AG09319 (cell line): Measurements from ENCODE around the gene MARCHF3.

Source experiments
- DNase-seq: peaks from one replicate; pipeline ENCODE4 v3.0.0-alpha.2; 2010; ENCODE audit warnings: low read depth; ENCODE audit errors: extremely low read depth
- CTCF ChIP-seq: IDR thresholded peaks from 2 replicates; pipeline ENCODE4 v1.5.1; 2011; ENCODE audit warnings: low read depth, mild to moderate bottlenecking, inconsistent platforms, low read length, moderate library complexity

MARCHF3 gene

GRCh38 chr5:127042593-127042992 is 12.2 kb upstream of the MARCHF3 start:
- no peak for DNase-seq
- peak; percentile 23 for TF ChIP-seq CTCF

GRCh38 chr5:127041571-127041970 is 11.2 kb upstream of the MARCHF3 start:
- no peak for DNase-seq
- no peak for TF ChIP-seq CTCF

GRCh38 chr5:127040796-127041520 is 10.6 kb upstream of the MARCHF3 start:
- TF ChIP-seq CTCF = no peak
- DNase-seq = no peak

- DNase-seq = no peak
- TF ChIP-seq CTCF = no peak
Measured at GRCh38 chr5:127038550-127038949, 8.2 kb upstream of the MARCHF3 start.

- no peak for DNase-seq
- no peak for TF ChIP-seq CTCF
Measured at GRCh38 chr5:127031863-127032232, 1.5 kb upstream of the MARCHF3 start.

GRCh38 chr5:127031147-127031862 is 947 bp upstream of the MARCHF3 start:
- no peak for DNase-seq

More at GRCh38 chr5:127031147-127031862, 947 bp upstream of the MARCHF3 start:
- no peak for TF ChIP-seq CTCF
